DMS 273 (cell line): ENCODE measurements around the gene ST8SIA5.

Source experiments
- DNase-seq: peaks from one replicate; lab custom pipeline; 2025; ENCODE audit not compliant: unreplicated experiment; lab: John Stamatoyannopoulos, UW

Gene ST8SIA5

GRCh38 chr18:46632401-46633071, 124.3 kb downstream of the ST8SIA5 start:
- DNase-seq: peak; percentile 87

DNA sequence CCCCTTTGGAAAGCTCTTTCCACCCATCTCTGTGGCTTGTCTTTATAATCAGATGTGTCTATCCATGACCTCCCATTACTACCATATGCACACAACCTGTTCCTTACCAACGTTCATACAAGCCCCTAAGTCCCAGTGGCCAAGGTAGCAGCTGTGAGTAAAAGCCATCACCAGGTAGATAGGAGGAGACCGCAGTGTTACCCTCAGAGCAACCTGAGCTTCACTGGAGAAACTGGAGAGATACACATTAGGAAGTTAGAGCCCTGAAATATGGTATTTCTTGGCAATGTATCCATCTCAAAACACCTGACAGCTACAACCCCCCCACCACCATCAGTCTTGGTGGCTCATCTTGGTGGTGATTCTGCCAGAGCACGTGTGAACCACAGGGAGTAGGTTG, 125.9 kb downstream of the ST8SIA5 start:
- no peak for DNase-seq

DNA sequence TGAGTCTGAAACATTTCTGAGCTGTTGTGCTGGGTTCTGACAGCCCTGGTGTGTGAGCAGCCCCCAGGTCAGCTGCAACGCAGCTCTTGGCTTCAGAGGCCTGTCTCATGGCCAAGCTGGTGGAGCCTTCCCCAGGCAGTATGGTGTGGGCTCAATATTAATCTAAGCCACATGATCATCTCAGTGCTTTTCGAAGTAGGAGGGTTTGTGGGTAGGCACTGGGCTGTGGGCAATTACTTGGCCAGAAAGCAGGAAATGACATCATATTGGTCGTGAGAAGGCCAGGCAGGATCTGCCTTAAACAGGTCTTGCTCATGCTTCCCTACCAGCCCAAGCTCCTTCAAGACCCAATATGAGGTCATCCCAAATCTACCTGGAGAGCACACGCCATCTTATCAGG, 126.7 kb downstream of the ST8SIA5 start:
- no peak for DNase-seq

GRCh38 chr18:46629361-46629760, 127.5 kb downstream of the ST8SIA5 start:
- no peak for DNase-seq

- peak; percentile 43 for DNase-seq
Measured at GRCh38 chr18:46628206-46628605, 128.6 kb downstream of the ST8SIA5 start.

DNA sequence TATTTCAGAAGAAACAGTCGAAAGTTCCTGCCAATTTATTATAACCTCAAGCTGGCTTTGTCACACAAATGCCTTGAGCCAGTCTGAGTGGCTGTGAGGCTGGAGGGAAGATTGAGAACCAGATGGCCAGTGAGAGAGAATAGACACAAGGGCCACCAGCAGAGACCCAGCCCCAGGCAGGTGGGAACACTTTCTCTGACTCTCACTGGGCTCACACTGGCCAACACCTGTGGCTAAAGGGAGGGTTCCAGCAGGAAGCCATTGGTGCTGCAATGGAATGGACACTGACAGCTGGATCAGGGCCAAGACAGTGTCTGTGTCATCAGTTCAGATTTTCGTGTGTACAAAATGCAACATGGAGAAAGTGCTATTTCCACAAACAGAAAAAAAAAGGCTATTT, 129.7 kb downstream of the ST8SIA5 start:
- no peak for DNase-seq

- DNase-seq: no peak
Measured at GRCh38 chr18:46625069-46625468, 131.8 kb downstream of the ST8SIA5 start.

DNA sequence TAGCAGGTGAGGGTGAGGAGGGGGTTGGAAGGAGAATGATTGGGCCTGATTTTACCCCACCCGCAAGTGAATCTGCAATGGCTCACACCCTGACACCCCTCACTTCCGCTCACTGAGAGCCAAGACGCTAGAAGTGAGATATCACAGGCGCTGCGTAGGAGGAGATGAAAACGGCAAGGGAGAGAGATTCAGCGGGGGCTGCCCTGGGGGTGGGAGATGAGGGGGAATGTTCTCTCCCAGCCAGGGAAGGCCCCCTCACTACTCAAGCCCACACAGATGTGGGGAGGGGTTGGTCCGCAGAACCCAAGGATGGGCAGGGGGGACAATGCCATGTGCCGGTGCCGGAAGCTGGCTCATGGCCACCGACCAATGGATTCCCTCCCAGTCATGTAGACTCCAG, 132.7 kb downstream of the ST8SIA5 start:
- DNase-seq: no peak

DNA sequence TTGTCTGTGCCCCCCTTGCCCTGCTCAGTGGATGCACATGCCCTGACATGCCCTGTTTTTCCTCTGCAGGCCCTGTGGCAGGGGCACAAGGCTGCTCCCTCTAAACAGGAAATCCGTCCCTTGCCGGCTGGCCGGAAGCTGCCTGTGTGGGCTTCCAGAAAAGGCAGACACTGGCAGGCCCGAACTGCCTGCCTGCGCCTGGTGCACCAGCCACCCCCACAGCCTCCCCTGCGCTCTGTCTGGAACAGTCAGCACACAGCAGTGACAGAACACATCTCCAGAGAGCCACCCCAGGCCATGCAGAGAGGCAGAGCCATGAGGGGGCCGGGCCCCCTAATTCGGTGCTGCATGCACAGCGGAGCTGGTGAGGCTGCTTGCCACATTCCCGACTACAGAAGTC, 133.3 kb downstream of the ST8SIA5 start:
- no peak for DNase-seq

- peak; percentile 50 for DNase-seq
Measured at GRCh38 chr18:46622999-46623398, 133.9 kb downstream of the ST8SIA5 start.

- DNase-seq: no peak
Measured at GRCh38 chr18:46622451-46622850, 134.4 kb downstream of the ST8SIA5 start.

- no peak for DNase-seq
Measured at GRCh38 chr18:46621871-46622270, 135.0 kb downstream of the ST8SIA5 start.

- no peak for DNase-seq
Measured at GRCh38 chr18:46621111-46621766, 135.6 kb downstream of the ST8SIA5 start.

- no peak for DNase-seq
Measured at GRCh38 chr18:46619559-46619958, 137.3 kb downstream of the ST8SIA5 start.
